HG03175 (cell line): ENCODE results near the gene PACSIN2.

Source experiments
- ATAC-seq: cut with Tn5 transposase; IDR thresholded peaks from one replicate; pipeline ENCODE4 v1.9.1; 2021; ENCODE audit warnings: mild to moderate bottlenecking, moderate library complexity; ENCODE audit not compliant: unreplicated experiment

The PACSIN2 gene

GRCh38 chr22:42869888-42870480 is 145.0 kb downstream of the PACSIN2 start:
- no peak for ATAC-seq

GRCh38 chr22:42869463-42869862 is 145.5 kb downstream of the PACSIN2 start:
- no peak for ATAC-seq

GRCh38 chr22:42868751-42869251 is 146.1 kb downstream of the PACSIN2 start:
- no peak for ATAC-seq

- no peak for ATAC-seq
Measured at GRCh38 chr22:42866100-42866499, 148.8 kb downstream of the PACSIN2 start.

GRCh38 chr22:42865536-42865935 is 149.4 kb downstream of the PACSIN2 start:
- ATAC-seq = no peak

GRCh38 chr22:42863349-42863961 is 151.5 kb downstream of the PACSIN2 start:
- ATAC-seq = no peak

GRCh38 chr22:42862045-42862734 is 152.8 kb downstream of the PACSIN2 start:
- ATAC-seq = no peak

- no peak for ATAC-seq
Measured at GRCh38 chr22:42860968-42861367, 154.0 kb downstream of the PACSIN2 start.

- ATAC-seq = no peak
Measured at GRCh38 chr22:42857845-42858481, 157.0 kb downstream of the PACSIN2 start.

GRCh38 chr22:42856865-42857704 is 157.9 kb downstream of the PACSIN2 start, which contains the start of gene ARFGAP3:
TSS of gene ARFGAP3 (minus strand) at chr22:42857273. CDS start at chr22:42857182, 91 bp downstream.
- ATAC-seq = peak; percentile 84

GRCh38 chr22:42856179-42856864 is 158.6 kb downstream of the PACSIN2 start:
- peak; percentile 15 for ATAC-seq

GRCh38 chr22:42855721-42856120 is 159.2 kb downstream of the PACSIN2 start:
- no peak for ATAC-seq

GRCh38 chr22:42855211-42855610 is 159.7 kb downstream of the PACSIN2 start:
- ATAC-seq = no peak

- no peak for ATAC-seq
Measured at GRCh38 chr22:42848941-42849550, 165.9 kb downstream of the PACSIN2 start.

GRCh38 chr22:42847110-42847509 is 167.8 kb downstream of the PACSIN2 start:
- ATAC-seq = no peak

- no peak for ATAC-seq
Measured at GRCh38 chr22:42844756-42845155, 170.2 kb downstream of the PACSIN2 start.

GRCh38 chr22:42842658-42843370 is 172.1 kb downstream of the PACSIN2 start:
- no peak for ATAC-seq

GRCh38 chr22:42841444-42841843 is 173.5 kb downstream of the PACSIN2 start:
- ATAC-seq = no peak

- no peak for ATAC-seq
Measured at GRCh38 chr22:42837556-42837955, 177.4 kb downstream of the PACSIN2 start.
